MCF 10A (cell line): ENCODE measurements around the gene SERPINB3. TPM values are rescaled to one million over a fixed set of nuclear protein-coding genes. Genes with fewer than 3 reads are reported as not detected.
"Not testable (repeated sequence)": the region's sequence is repeated elsewhere in the genome, so short reads cannot be mapped to it uniquely, and the experiment has no call there.

ENCODE experiments used
- Bru-seq: library from RNA; stranded (reverse); fragments of 400-500 nt; gene quantifications from one replicate; lab custom pipeline; 2021; lab: Mats Ljungman, UMichigan
- BruChase-seq, 2 experiments: library from RNA; stranded (reverse); fragments of 400-500 nt; gene quantifications; one replicate each; lab custom pipeline; 2021; lab: Mats Ljungman, UMichigan
- BruUV-seq: library from RNA; stranded (reverse); fragments of 400-500 nt; replicated peaks from 2 replicates; lab custom pipeline; 2021; lab: Mats Ljungman, UMichigan
- CTCF ChIA-PET: fragments of 300-600 bp; sonication (Branson Sonifier 250); formaldehyde crosslinking; extraction: SDS; loops from one replicate; lab custom pipeline; 2021; ENCODE audit warnings: antibody characterized with exemption, inconsistent platforms; lab: Yijun Ruan, JAX
- POLR2A ChIA-PET: fragments of 300-600, 350-650 bp; sonication (Branson Sonifier 250); formaldehyde crosslinking; extraction: SDS; loops from one replicate; lab custom pipeline; 2020; ENCODE audit warnings: antibody characterized with exemption, inconsistent platforms; lab: Yijun Ruan, JAX
- DNase-seq: peaks from one replicate; pipeline ENCODE4 v3.0.0-alpha.2; 2018; ENCODE audit not compliant: unreplicated experiment
- H3K27ac Mint-ChIP-seq: one replicate; pipeline ENCODE4 v1.8.0; 2022; ENCODE audit warnings: mild to moderate bottlenecking, low read depth, mixed read lengths; ENCODE audit not compliant: unreplicated experiment
- H3K27me3 Mint-ChIP-seq: one replicate; pipeline ENCODE4 v1.8.0; 2022; ENCODE audit warnings: mixed read lengths; ENCODE audit not compliant: insufficient read depth, unreplicated experiment
- H3K36me3 Mint-ChIP-seq: one replicate; pipeline ENCODE4 v1.8.0; 2022; ENCODE audit warnings: mild to moderate bottlenecking, moderate library complexity, mixed read lengths; ENCODE audit not compliant: insufficient read depth, unreplicated experiment
- H3K4me1 Mint-ChIP-seq: one replicate; pipeline ENCODE4 v1.8.0; 2022; ENCODE audit warnings: mixed read lengths; ENCODE audit not compliant: insufficient read depth, unreplicated experiment
- H3K4me3 Mint-ChIP-seq: one replicate; pipeline ENCODE4 v1.8.0; 2022; ENCODE audit warnings: mild to moderate bottlenecking, moderate library complexity, mixed read lengths; ENCODE audit not compliant: unreplicated experiment
- H3K9me3 Mint-ChIP-seq: one replicate; pipeline ENCODE4 v1.8.0; 2022; ENCODE audit warnings: mixed read lengths; ENCODE audit not compliant: unreplicated experiment
- intact Hi-C: fragments of 100-400 bp; cut with micrococcal nuclease; formaldehyde crosslinking; loops from 2 replicates; pipeline ENCODE4 v1.14.1; 2022
- long read RNA-seq: library from polyadenylated mRNA; stranded (forward); transcript quantifications from one replicate; pipeline ENCODE4 v2.0.0, GENCODE V29; 2022
- total RNA-seq: library from RNA; stranded (reverse); gene quantifications from 2 replicates; pipeline ENCODE4 v1.2.3, GENCODE V29; 2022
- TF ChIP-seq, protein P1 (sequence below): fragments of 200-600 bp; IDR thresholded peaks from one replicate; pipeline ENCODE4 v1.8.0; 2022; ENCODE audit warnings: antibody characterized with exemption, mild to moderate bottlenecking; ENCODE audit not compliant: unreplicated experiment

SERPINB3 gene
- total RNA-seq (0.28 TPM in 1 of 2 replicates, not detected in the other), Bru-seq, nascent RNA (percentile 11 among the genes with signal in this experiment), BruChase-seq, experiment 1, labeled RNA remaining after a 6-hour chase (percentile 24 among the genes with signal in this experiment), BruChase-seq, experiment 2, labeled RNA remaining after a 2-hour chase (percentile 20 among the genes with signal in this experiment)
- long read RNA-seq = 0 reads

DNA sequence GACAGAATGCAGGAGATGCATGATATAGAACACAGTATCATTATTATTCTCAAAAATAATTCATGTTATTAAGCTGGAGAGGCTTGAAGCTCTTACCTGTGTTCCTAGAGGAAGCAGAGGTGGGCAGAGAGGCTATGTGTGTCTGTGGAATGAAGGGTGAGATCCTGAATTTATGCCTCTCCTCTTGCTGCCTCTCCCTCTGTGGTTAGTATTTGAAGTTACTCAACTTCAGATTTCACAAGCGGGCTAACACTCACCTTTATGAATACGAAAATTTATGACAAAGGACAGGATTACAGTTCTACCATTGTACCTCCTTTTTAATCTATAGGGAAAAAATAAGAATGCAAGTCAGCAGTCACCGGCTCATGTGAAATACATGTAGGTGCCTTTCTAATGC, at the start of gene SERPINB3:
TSS of gene SERPINB3 (minus strand) at position 144 of the 400 bp plus-strand sequence. CDS start 677 bp downstream, outside the sequence.
- H3K27ac Mint-ChIP-seq, H3K9me3 Mint-ChIP-seq, CTCF ChIA-PET, H3K36me3 Mint-ChIP-seq, H3K4me3 Mint-ChIP-seq, intact Hi-C loops, POLR2A ChIA-PET, H3K27me3 Mint-ChIP-seq, BruUV-seq: not testable (repeated sequence)
- H3K4me1 Mint-ChIP-seq = peaks cover 22% of the 10 kb centered on the region
- peak; percentile 61 for DNase-seq

DNA sequence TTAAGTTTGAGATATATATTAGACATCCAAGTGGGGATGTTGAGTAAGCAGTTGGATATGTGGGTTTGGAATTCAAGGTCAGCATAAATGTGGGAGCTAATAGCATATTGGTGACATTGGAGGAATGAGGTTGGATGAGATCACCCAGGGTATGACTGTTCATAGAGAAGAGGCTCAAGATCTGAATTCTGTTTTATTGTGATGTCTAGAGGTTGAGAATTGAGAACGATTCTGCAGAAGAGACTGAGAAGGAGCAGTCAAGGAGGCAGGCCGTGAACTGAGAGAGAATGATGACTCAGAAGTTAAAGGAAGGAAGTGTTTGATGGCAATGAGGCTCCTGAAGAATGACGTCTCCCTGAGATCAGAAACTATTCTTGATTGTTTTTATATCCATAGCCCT, 47.0 kb upstream of the SERPINB3 start:
- BruUV-seq = no TSS peak
- Mint-ChIP-seq H3K4me1 (no peaks in the 10 kb centered on the region), H3K27me3 (no peaks in the 10 kb centered on the region), H3K36me3 (no peaks in the 10 kb centered on the region), H3K4me3 (no peak overlapping the region), H3K27ac (no peak overlapping the region), H3K9me3 (peaks cover 5% of the 10 kb centered on the region)
- ChIA-PET CTCF (no interaction called here), POLR2A (no interaction called here)
- intact Hi-C loops = no loop called here
- TF ChIP-seq, protein P1, sequence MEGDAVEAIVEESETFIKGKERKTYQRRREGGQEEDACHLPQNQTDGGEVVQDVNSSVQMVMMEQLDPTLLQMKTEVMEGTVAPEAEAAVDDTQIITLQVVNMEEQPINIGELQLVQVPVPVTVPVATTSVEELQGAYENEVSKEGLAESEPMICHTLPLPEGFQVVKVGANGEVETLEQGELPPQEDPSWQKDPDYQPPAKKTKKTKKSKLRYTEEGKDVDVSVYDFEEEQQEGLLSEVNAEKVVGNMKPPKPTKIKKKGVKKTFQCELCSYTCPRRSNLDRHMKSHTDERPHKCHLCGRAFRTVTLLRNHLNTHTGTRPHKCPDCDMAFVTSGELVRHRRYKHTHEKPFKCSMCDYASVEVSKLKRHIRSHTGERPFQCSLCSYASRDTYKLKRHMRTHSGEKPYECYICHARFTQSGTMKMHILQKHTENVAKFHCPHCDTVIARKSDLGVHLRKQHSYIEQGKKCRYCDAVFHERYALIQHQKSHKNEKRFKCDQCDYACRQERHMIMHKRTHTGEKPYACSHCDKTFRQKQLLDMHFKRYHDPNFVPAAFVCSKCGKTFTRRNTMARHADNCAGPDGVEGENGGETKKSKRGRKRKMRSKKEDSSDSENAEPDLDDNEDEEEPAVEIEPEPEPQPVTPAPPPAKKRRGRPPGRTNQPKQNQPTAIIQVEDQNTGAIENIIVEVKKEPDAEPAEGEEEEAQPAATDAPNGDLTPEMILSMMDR = no peak
- DNase-seq = no peak

DNA sequence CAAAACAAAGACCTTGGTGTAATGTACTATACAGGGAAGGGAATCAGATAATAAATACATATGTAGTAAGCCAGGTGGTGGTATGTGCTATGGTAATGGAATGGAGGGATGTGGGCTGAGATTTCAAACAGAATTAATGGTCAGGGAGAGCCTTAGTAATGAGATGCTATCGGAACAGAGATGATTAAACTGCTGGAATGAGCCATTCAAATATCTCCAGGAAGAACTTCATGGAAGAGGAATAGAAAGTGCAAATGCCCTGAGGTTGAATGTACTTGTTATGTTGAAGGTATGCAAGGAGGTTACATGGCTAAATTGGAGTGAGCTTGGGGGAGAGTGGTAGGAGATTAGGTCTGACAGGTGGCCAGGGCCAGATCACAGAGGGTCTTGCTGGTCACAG, 46.1 kb upstream of the SERPINB3 start:
- no peaks in the 10 kb centered on the region for H3K4me1 Mint-ChIP-seq
- POLR2A ChIA-PET = no interaction called here
- intact Hi-C loops = no loop called here
- no peak for DNase-seq
- CTCF ChIA-PET = interaction anchor here (0.7 to 1.6 kb wide), 2 partner anchors 124 to 197 kb away, joined by 3 read pairs; no protein-coding TSS in a partner anchor
- H3K4me3 Mint-ChIP-seq = no peak overlapping the region
- no peaks in the 10 kb centered on the region for H3K27me3 Mint-ChIP-seq
- BruUV-seq = no TSS peak
- H3K36me3 Mint-ChIP-seq = no peaks in the 10 kb centered on the region
- TF ChIP-seq, protein P1 = no peak
- no peak overlapping the region for H3K27ac Mint-ChIP-seq
- no peaks in the 10 kb centered on the region for H3K9me3 Mint-ChIP-seq

DNA sequence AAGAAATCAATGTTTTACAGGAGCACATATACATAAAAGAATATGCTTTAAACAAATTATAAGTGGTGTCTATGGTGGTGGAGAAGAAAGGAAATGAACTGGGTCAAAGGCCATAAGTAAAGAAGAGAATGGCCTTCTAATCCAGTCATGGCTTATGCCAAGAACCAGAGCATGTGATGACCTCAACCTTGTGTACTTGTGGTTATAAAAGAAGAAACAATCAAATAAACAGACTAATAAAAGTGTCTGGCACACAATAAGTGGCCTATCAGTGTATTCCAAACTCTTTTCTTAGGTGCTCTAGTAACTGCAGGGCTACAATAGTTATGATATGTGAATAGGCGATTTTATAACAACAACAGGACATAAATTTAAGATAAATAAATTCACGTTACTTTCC, 43.7 kb upstream of the SERPINB3 start:
- ChIA-PET POLR2A (no interaction called here), CTCF (no interaction called here)
- no peak overlapping the region for H3K4me3 Mint-ChIP-seq
- BruUV-seq = no TSS peak
- TF ChIP-seq, protein P1 = no peak
- no peak overlapping the region for H3K27ac Mint-ChIP-seq
- no peaks in the 10 kb centered on the region for H3K36me3 Mint-ChIP-seq
- no peaks in the 10 kb centered on the region for H3K27me3 Mint-ChIP-seq
- intact Hi-C loops = no loop called here
- no peak for DNase-seq
- no peaks in the 10 kb centered on the region for H3K9me3 Mint-ChIP-seq
- H3K4me1 Mint-ChIP-seq = no peaks in the 10 kb centered on the region
